Retinal pigment epithelial cell (primary cell): ENCODE data around the gene PTPRS.

Source experiments
- DNase-seq: peaks from one replicate; pipeline ENCODE4 v3.0.0-alpha.2; 2010; ENCODE audit warnings: low read depth
- H3K4me3 ChIP-seq: 2 replicates; pipeline ENCODE4 v1.5.1; 2011; ENCODE audit warnings: mild to moderate bottlenecking, low read length, control low read depth, moderate library complexity
- CTCF ChIP-seq: conservative IDR thresholded peaks from 2 replicates; pipeline ENCODE4 v1.5.1; 2011; ENCODE audit warnings: low read depth, low read length, control low read depth, inconsistent platforms

Gene PTPRS

GRCh38 chr19:5316138-5316537 is 24.5 kb downstream of the PTPRS start:
- TF ChIP-seq CTCF: no peak
- no peak for DNase-seq

GRCh38 chr19:5314907-5315298 is 25.7 kb downstream of the PTPRS start:
- H3K4me3 ChIP-seq: no peak overlapping the region
- no peak for TF ChIP-seq CTCF

More at GRCh38 chr19:5316138-5316537, 24.5 kb downstream of the PTPRS start:
- no peak overlapping the region for H3K4me3 ChIP-seq

GRCh38 chr19:5314012-5314906 is 26.4 kb downstream of the PTPRS start:
- no peak for TF ChIP-seq CTCF
- no peak for DNase-seq
- H3K4me3 ChIP-seq: no peak overlapping the region

More at GRCh38 chr19:5314907-5315298, 25.7 kb downstream of the PTPRS start:
- no peak for DNase-seq

- H3K4me3 ChIP-seq: no peak overlapping the region
- no peak for TF ChIP-seq CTCF
- no peak for DNase-seq
These were observed 27.3 kb downstream of the PTPRS start for GRCh38 chr19:5313307-5313706.

- DNase-seq: no peak
- no peak for TF ChIP-seq CTCF
- no peak overlapping the region for H3K4me3 ChIP-seq
These were observed 28.6 kb downstream of the PTPRS start for GRCh38 chr19:5312058-5312457.

- H3K4me3 ChIP-seq: no peak overlapping the region
- no peak for DNase-seq
- TF ChIP-seq CTCF: peak; percentile 6
These were observed 31.0 kb downstream of the PTPRS start for GRCh38 chr19:5309438-5310204.
